ENCODE data around the gene GCFC2.

- TF ChIP-seq CTCF (IDR thresholded peaks at IDR 0.05) (no peak), EP300 (IDR thresholded peaks at IDR 0.05) (no peak)
Measured at GRCh38 chr2:75641587-75641986, 69.1 kb downstream of the GCFC2 start.

Data from gastroesophageal sphincter (tissue), 3 donors.